GM19324 (cell line): ENCODE measurements around the gene SPAG8.

Source experiments
- ATAC-seq: cut with Tn5 transposase; IDR thresholded peaks from one replicate; pipeline ENCODE4 v1.9.1; 2021; ENCODE audit warnings: mild to moderate bottlenecking, moderate library complexity; ENCODE audit not compliant: unreplicated experiment, low FRiP score

SPAG8 gene

DNA sequence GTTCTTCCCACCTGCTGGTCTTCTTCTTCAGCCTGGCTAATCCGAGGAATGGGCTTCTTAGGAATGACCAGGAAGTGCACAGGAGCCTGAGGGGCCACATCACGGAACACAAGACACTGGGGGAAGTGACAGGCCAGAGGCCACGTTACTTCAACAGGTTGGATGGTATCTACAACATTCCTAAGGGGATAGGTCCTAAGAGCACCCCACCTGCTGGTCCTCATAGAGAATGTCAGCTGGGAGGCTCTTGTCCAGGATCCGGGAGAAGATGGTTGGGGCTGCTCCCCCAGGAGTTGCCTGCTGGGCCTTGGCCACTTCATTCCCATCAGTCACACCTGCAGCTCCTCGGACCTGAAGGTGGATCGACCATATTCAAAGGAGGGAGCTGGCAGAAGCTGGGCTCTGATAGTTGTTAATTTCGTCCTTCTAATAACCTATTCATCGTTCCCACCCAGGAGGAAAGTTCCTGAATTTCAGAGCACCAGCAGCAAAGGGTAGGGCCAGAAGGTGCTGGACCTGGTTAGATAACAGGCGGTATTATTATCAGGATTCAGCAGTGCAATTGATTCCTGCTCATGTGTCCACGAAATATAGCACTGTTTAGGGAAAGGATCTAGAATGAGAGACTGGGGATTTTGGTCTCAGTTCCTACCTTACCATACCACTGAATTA lies 1.5 kb upstream of the SPAG8 start:
- ATAC-seq: no peak

GRCh38 chr9:35811381-35812024 lies 559 bp downstream of the SPAG8 start:
- no peak for ATAC-seq

GRCh38 chr9:35810122-35810521 lies 1.9 kb downstream of the SPAG8 start:
- ATAC-seq: no peak

DNA sequence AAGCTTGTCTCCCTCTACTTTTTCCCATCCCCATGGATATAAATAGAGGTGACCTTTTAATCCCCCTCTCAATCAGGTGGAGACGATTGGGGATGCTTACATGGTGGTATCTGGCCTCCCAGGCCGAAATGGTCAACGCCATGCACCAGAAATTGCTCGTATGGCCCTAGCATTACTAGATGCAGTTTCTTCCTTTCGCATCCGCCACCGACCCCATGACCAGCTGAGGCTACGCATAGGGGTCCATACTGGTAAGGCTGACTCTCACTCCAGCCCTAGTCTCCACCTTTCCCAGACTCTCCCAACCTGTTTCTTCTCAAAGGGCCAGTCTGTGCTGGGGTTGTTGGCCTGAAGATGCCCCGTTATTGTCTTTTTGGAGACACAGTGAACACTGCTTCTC lies 3.6 kb downstream of the SPAG8 start:
- ATAC-seq: no peak

DNA sequence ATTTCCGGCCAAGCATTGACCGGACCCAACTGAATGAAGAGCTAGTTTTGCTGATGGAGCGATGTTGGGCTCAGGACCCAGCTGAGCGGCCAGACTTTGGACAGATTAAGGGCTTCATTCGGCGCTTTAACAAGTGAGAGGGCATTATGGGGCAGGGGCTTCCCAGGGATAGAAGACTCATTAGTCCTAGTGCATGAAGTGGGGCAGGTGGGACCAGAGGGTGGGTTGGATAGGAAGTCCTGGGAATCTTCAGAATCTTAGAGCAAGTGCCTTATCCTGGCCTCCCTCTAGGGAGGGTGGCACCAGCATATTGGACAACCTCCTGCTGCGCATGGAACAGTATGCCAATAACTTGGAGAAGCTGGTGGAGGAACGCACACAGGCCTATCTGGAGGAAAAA lies 6.0 kb downstream of the SPAG8 start:
- no peak for ATAC-seq

DNA sequence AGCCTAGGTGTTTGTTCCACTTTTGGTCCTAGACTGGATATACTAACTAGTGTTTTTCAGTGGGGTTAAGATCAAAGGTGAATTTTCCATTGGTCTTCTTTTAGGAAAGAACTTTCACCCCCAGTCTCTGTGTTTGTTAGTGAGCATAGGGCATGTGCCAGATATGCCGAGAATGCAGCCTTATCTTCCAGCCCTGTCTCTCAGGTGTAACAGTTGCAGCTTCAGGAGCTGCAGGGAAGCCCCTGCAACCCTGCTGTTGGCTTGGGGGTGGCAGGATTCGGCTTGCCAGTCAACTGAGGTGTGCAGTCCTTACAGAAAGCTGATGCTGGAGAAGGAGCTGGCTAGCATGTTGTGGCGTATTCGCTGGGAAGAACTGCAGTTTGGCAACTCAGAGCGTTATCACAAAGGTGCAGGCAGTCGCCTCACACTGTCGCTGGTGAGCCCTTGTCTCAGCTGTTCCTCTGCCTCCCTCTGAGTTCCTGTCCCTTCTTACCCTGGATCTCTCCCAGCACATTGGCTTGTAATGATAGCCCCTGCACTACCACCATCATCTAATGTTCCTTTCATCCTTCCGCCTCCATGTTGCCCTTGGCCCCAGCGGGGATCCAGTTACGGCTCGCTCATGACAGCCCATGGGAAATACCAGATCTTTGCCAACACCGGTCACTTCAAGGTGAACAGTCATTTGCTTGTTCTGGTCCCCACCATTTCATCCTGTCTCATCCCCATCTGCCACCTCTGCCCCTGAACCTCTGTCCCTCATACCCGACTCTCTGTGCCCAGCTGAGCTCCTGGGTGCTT lies 10.5 kb downstream of the SPAG8 start:
- ATAC-seq: no peak

DNA sequence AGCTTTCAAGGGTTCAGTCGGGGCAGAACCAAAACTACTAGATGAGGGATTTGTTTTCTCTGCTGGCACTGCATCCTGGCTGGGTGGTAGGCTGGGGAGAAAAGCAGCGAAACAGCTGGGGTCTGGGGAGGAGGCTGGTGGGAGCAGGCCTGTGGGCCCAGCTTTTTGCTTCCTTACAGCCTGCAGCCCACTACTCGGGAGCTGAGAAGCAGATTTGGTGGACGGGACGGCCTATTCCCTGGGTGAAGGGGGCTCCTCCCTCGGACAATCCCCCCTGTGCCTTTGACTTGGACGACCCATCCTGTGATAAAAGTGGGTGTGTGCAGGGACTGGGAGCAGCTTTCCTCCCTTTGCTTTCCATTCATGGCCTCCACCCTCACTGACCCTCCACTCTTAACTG lies 11.5 kb downstream of the SPAG8 start:
- ATAC-seq: no peak

DNA sequence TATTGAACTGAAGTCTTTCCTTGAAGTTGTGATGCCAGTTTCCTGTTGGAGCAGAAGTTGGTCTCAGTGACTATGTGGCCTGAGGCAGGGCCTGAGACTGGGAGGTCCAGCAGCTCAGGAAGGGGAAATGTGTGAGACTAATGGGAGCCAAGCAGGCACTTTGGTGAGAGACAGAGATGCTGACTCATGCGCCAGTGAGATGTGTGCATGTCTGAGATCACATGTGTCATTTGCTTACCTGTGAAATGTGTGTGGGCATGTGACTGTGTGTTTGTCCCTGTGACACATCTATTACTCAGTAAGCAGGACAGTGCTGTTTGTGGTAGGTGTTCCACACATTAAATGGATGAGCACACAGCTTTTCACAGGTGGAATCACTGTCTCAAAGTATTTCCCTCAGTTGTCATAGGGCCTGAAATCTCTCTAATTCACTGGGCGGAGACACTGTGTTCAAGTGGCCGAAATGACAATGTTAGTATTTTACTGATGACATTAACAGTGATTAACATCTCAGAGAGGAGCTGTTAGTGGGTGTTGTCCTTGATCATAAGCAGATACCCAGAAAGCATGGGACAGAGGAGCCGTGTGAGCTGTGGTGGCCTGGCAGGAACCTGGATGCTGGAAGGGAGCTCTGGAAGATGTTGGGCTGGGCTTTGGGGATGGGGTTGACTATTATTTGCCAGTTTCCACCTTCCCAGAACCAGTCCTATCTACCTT lies 13.2 kb downstream of the SPAG8 start:
- no peak for ATAC-seq

- ATAC-seq: no peak
Measured at GRCh38 chr9:35797311-35798109, 14.6 kb downstream of the SPAG8 start.

DNA sequence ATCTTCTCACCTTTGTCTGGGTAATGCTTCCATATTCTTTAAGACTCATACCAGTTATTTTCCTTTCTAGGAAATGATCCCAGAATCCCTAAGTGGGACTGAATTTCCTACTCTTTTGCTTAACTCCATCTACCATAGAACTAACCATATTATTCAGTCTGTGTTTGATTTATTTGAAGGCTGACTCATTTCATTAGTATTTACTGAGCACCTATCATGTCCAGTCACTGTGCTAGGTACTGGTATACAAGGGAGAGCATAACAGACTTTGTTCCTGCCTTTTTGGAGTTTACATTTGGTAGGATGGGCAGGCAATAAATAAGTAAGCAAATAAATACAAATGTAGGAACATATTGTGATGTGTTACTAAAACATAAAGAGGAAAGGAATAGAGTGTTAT lies 16.4 kb downstream of the SPAG8 start:
- no peak for ATAC-seq

- no peak for ATAC-seq
Measured at GRCh38 chr9:35793461-35793860, 18.6 kb downstream of the SPAG8 start.

DNA sequence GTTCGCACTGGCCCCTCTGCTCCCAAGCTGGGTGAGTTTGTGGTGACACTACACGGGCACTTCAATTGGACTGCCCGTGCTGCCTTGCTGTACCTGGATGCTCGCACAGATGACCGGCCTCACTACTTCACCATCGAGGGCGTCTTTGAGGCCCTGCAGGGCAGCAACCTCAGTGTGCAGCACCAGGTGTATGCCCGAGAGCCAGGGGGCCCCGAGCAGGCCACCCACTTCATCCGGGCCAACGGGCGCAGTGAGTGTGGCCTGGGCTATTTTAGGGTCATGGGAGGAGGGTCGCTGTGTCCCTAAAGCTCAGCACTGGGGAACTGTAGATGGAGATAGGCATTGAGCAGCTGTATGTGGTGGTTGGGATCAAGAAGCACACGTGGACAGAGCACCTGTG lies 19.2 kb downstream of the SPAG8 start:
- ATAC-seq: no peak

DNA sequence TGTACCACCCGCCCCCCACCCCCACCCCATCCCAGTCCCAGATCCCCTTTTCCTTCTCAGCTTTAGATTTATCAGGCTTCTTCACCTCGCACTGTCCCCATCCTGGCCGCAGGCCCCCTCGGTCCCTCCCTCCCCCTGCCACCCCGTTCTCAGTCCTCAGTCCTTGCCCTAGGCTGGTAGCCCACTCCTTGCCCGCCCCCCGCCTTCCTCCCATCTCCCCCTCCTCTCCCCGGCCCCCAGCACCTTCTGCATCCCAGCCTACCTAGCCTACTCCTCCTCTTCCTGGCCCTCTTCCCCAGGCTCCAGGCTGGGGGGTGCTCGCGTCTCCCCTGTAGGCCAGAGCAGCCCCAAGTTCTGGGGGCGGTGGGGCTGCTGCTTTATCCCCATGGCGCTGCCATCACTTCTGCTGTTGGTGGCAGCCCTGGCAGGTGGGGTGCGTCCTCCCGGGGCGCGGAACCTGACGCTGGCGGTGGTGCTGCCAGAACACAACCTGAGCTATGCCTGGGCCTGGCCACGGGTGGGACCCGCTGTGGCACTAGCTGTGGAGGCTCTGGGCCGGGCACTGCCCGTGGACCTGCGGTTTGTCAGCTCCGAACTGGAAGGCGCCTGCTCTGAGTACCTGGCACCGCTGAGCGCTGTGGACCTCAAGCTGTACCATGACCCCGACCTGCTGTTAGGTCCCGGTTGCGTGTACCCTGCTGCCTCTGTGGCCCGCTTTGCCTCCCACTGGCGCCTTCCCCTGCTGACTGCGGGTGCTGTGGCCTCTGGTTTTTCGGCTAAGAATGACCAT lies 19.8 kb downstream of the SPAG8 start:
- ATAC-seq: no peak

- no peak for ATAC-seq
Measured at GRCh38 chr9:35791297-35791921, 20.7 kb downstream of the SPAG8 start, which contains the start of gene NPR2. Gene NPR2 (plus strand): TSS chr9:35791591. CDS start chr9:35792409, 818 bp downstream.

- no peak for ATAC-seq
Measured at GRCh38 chr9:35790385-35791296, 21.4 kb downstream of the SPAG8 start.

DNA sequence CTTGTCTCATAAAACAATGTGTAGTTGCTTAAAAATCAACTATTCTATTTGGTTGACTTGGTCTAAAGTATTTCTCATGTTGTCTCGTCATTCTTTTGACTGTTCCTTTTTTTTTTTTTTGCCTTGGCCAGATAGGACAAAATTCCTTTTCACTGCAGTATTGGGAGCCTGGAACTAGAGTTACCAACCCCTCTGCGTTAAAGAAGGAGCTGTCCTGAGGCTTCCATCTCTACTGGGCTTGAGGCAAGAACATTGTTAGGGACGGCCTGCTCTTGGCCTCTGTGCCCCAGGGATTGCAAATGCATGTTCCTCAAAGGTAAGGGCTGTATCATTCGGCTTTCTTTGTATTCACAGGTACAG lies 22.1 kb downstream of the SPAG8 start:
- ATAC-seq: no peak

DNA sequence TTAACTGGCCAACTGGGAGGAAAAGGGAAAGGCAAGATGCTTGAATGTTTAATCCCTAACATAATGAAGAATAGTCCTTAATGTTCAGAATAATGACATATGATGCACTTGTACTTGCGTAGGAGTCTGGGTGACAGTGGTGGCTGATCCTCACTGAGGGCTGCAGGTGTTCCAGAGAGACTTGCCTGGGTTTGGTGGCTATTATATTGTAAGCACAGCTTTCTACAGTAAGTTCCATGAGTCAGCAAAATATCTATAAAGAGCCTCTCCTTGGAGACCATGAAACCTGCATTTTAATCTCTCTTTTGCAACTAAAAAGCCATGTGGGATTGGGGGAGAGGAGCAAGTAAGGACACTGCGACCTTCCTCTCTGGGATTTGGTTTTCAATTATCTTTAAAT lies 22.5 kb downstream of the SPAG8 start:
- no peak for ATAC-seq

DNA sequence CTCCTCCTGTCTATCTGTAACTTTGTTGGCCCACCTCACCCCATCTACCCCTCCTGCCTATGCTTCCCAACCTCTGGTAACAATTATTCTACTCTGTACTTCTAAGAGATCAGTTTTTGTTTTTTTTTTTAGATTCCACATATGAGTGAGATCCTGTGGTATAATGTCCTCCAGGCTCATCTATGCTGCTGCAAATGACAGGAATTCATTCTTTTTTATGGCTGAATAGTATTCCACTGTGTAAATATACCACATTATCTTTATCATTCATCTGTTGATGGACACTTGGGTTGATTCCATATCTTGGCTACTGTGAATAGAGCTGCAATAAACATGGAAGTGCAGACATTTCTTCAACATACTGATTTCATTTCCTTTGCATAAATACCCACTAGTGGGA lies 28.6 kb downstream of the SPAG8 start:
- no peak for ATAC-seq
